HCT116 (cell line): Measurements from ENCODE around the gene GPT2. TPM values are rescaled to one million over a fixed set of nuclear protein-coding genes. Genes with fewer than 3 reads are reported as not detected.

Experiments
- ATAC-seq: fragments of 200-7000 bp; cut with Tn5 transposase; 2 replicates; pipeline ENCODE4 v1.9.1; 2020; ENCODE audit warnings: mild to moderate bottlenecking, moderate library complexity
- BruUV-seq: library from RNA; stranded (reverse); fragments of 400-500 nt; replicated peaks from 2 replicates; lab custom pipeline; 2021; lab: Mats Ljungman, UMichigan
- CTCF ChIA-PET: fragments of 300-600 bp; sonication (Branson Sonifier 250); formaldehyde crosslinking; loops from one replicate; lab custom pipeline; 2021; ENCODE audit warnings: antibody characterized with exemption; lab: Charles Lee
- POLR2A ChIA-PET: fragments of 300-600, 350-600 bp; sonication (Branson Sonifier 250); formaldehyde crosslinking; loops from one replicate; lab custom pipeline; 2021; ENCODE audit warnings: antibody characterized with exemption; lab: Charles Lee
- RAD21 ChIA-PET, 2 experiments: fragments of 300-600 bp; sonication (Branson Sonifier 250); formaldehyde crosslinking; loops; one replicate each; lab custom pipeline; 2023; ENCODE audit warnings: low total read pairs in 2 of 2; ENCODE audit not compliant: uncharacterized antibody in 2 of 2, unreplicated experiment in 2 of 2, low non-redundant PET in 1 of 2; lab: Charles Lee
- DNase-seq: peaks from one replicate; pipeline ENCODE4 v3.0.0-alpha.2; 2010; ENCODE audit warnings: low read depth, low spot score
- H2AFZ ChIP-seq: fragments of 200-600 bp; shearing (Covaris generic), sonication (generic); 2 replicates; pipeline ENCODE4 v1.6.1; 2017; ENCODE audit warnings: low read depth, mixed run types, mixed read lengths, antibody characterized with exemption, low read length; ENCODE audit not compliant: poor library complexity, severe bottlenecking
- H3K27ac ChIP-seq: 2 replicates; pipeline ENCODE4 v1.5.1; 2012; ENCODE audit warnings: low read depth, low read length
- H3K27me3 ChIP-seq: fragments of 200-600 bp; sonication (generic); 2 replicates; pipeline ENCODE4 v1.6.1; 2016; ENCODE audit warnings: mixed run types, low read length, mixed read lengths; ENCODE audit not compliant: insufficient read depth
- H3K36me3 ChIP-seq, 2 experiments: fragments of 200-500 bp in 1 of 2; fragments of 200-600 bp in 1 of 2; sonication (Bioruptor generic) in 1 of 2; sonication (generic) in 1 of 2; 2 replicates each; pipeline versions ENCODE4 v1.5.1 to v1.6.1; 2014 to 2016; ENCODE audit warnings: low read length in 2 of 2, inconsistent platforms in 1 of 2, mixed read lengths in 1 of 2, mixed run types in 1 of 2; ENCODE audit not compliant: insufficient read depth in 2 of 2, control insufficient read depth in 1 of 2
- H3K4me1 ChIP-seq, 2 experiments: fragments of 200-600 bp in 1 of 2; sonication (generic) in 1 of 2; 2 replicates each; pipeline versions ENCODE4 v1.5.1 to v1.6.1; 2012 to 2017; ENCODE audit warnings: low read length in 2 of 2, inconsistent platforms in 1 of 2, mild to moderate bottlenecking in 1 of 2, mixed read lengths in 1 of 2, mixed run types in 1 of 2, moderate library complexity in 1 of 2; ENCODE audit not compliant: insufficient read depth in 2 of 2, control insufficient read depth in 1 of 2
- H3K4me2 ChIP-seq: fragments of 200-600 bp; sonication (generic); 2 replicates; pipeline ENCODE4 v1.6.1; 2017; ENCODE audit warnings: mixed run types, low read length, mixed read lengths
- H3K4me3 ChIP-seq, 2 experiments: fragments of 200-600 bp in 1 of 2; sonication (generic) in 1 of 2; replicated peaks in 1 of 2; 2 replicates each; pipeline ENCODE4 v1.5.1; 2011 to 2016; ENCODE audit warnings: low read length in 2 of 2, control low read depth in 1 of 2, low read depth in 1 of 2, mild to moderate bottlenecking in 1 of 2, mixed read lengths in 1 of 2, mixed run types in 1 of 2
- H3K79me2 ChIP-seq: fragments of 200-600 bp; sonication (generic); 2 replicates; pipeline ENCODE4 v1.6.1; 2017; ENCODE audit warnings: mild to moderate bottlenecking, mixed run types, low read length, moderate library complexity, mixed read lengths; ENCODE audit not compliant: insufficient read depth
- H3K9ac ChIP-seq: fragments of 200-600 bp; sonication (generic); 2 replicates; pipeline ENCODE4 v1.6.1; 2016; ENCODE audit warnings: low read length, mixed read lengths
- H3K9me2 ChIP-seq: fragments of 200-600 bp; sonication (generic), shearing (Covaris generic); 2 replicates; pipeline ENCODE4 v1.6.1; 2017; ENCODE audit warnings: mixed run types, mild to moderate bottlenecking, moderate library complexity; ENCODE audit not compliant: insufficient read depth
- H3K9me3 ChIP-seq, 2 experiments: fragments of 200-500 bp in 1 of 2; fragments of 200-600 bp in 1 of 2; sonication (Bioruptor generic) in 1 of 2; sonication (generic) in 1 of 2; 2 replicates each; pipeline ENCODE4 v1.6.1; 2014 to 2017; ENCODE audit warnings: low read length in 2 of 2, mixed read lengths in 2 of 2, inconsistent platforms in 1 of 2, low read depth in 1 of 2, mild to moderate bottlenecking in 1 of 2, mixed run types in 1 of 2, moderate library complexity in 1 of 2; ENCODE audit not compliant: control insufficient read depth in 1 of 2, insufficient read depth in 1 of 2
- H4K20me1 ChIP-seq: fragments of 200-600 bp; sonication (generic), shearing (Covaris generic); 2 replicates; pipeline ENCODE4 v1.6.1; 2017; ENCODE audit warnings: mixed run types, mild to moderate bottlenecking, moderate library complexity; ENCODE audit not compliant: insufficient read depth
- CBX3 ChIP-seq: IDR thresholded peaks from 2 replicates; pipeline ENCODE4 v1.6.1; 2012; ENCODE audit warnings: low read depth
- EZH2phosphoT487 ChIP-seq: fragments of 200-600 bp; IDR thresholded peaks from 2 replicates; pipeline ENCODE4 v1.6.1; 2018; ENCODE audit warnings: antibody characterized with exemption, borderline replicate concordance
- FOSL1 ChIP-seq: IDR thresholded peaks from 2 replicates; pipeline ENCODE4 v1.6.1; 2012; ENCODE audit warnings: low read depth
- JUND ChIP-seq: IDR thresholded peaks from 2 replicates; pipeline ENCODE4 v1.6.1; 2012
- POLR2A ChIP-seq: IDR thresholded peaks from 2 replicates; pipeline ENCODE4 v1.7.0; 2011; ENCODE audit warnings: borderline replicate concordance; ENCODE audit not compliant: insufficient read depth, insufficient read length; ENCODE audit errors: extremely low read depth
- POLR2AphosphoS5 ChIP-seq: IDR thresholded peaks from 2 replicates; pipeline ENCODE4 v1.6.1; 2011; ENCODE audit warnings: mild to moderate bottlenecking, low read depth, low read length, moderate library complexity
- REST ChIP-seq: IDR thresholded peaks from 2 replicates; pipeline ENCODE4 v1.6.1; 2012; ENCODE audit warnings: low read depth
- TCF7L2 ChIP-seq: IDR thresholded peaks from 2 replicates; pipeline ENCODE4 v1.7.0; 2011; ENCODE audit warnings: borderline replicate concordance, inconsistent platforms; ENCODE audit not compliant: insufficient read depth, insufficient read length; ENCODE audit errors: extremely low read depth
- ZFX ChIP-seq: fragments of 450-650 bp; IDR thresholded peaks from 2 replicates; pipeline ENCODE4 v1.6.1; 2017
- intact Hi-C: fragments of 100-400 bp; cut with micrococcal nuclease; formaldehyde crosslinking; loops from 2 replicates; pipeline ENCODE4 v1.10.0; 2022
- total RNA-seq: library from RNA; stranded (reverse); gene quantifications from one replicate; pipeline ENCODE4 v1.2.1, GENCODE V29; 2021; ENCODE audit not compliant: unreplicated experiment
- TF ChIP-seq, protein P1 (sequence below): IDR thresholded peaks from 2 replicates; pipeline ENCODE4 v1.6.1; 2011; ENCODE audit warnings: mild to moderate bottlenecking, low read length, moderate library complexity; ENCODE audit not compliant: insufficient replicate concordance; ENCODE audit errors: extremely low read depth

Gene GPT2
- total RNA-seq, 1 experiment from 2014 or later: 50.6 TPM

DNA sequence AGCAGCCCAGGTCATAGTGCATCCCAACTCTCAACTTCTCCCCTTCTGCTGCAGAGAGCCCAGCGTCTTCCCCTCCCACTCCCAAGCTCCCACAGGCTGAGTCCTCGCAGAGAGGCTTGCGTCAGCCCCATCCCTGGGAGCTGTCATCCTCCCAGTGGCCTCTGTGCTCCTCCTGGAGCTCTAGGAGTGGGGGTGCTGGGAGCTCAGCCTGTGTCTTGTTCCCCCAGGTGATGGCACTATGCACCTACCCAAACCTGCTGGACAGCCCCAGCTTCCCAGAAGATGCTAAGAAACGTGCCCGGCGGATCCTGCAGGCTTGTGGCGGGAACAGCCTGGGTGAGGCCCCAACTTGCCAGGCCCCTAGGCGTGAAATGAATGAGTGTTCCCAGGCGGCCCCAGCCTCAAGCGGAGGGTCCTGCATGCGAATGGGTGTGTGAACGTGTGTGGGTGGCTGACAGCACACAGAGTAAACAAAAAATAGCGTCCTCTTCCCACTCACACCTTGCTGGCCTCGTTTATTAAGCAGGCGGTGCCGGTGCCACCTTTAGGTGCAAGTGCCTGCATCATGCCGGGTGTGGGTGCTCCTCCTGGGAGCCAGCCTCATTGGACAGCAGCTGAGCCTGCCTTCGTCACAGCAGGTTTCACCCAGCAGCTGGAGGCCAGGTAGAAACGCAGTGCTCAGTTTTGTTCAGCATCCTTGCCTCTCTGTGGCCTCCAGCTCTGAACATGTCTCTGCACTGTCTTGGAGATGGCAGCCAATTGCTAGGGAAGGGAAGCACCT lies 16.5 kb downstream of the GPT2 start:
- TF ChIP-seq EZH2phosphoT487 (no peak), REST (no peak), ZFX (no peak), POLR2AphosphoS5 (no peak), FOSL1 (no peak), JUND (no peak), CBX3 (no peak), POLR2A (no peak), TCF7L2 (no peak)
- TF ChIP-seq, protein P1, sequence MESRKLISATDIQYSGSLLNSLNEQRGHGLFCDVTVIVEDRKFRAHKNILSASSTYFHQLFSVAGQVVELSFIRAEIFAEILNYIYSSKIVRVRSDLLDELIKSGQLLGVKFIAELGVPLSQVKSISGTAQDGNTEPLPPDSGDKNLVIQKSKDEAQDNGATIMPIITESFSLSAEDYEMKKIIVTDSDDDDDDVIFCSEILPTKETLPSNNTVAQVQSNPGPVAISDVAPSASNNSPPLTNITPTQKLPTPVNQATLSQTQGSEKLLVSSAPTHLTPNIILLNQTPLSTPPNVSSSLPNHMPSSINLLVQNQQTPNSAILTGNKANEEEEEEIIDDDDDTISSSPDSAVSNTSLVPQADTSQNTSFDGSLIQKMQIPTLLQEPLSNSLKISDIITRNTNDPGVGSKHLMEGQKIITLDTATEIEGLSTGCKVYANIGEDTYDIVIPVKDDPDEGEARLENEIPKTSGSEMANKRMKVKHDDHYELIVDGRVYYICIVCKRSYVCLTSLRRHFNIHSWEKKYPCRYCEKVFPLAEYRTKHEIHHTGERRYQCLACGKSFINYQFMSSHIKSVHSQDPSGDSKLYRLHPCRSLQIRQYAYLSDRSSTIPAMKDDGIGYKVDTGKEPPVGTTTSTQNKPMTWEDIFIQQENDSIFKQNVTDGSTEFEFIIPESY: no peak
- Histone ChIP-seq H3K27ac (no peak overlapping the region), H3K4me1 (peaks cover 6 to 7% of the 10 kb centered on the region in 2 experiments; a peak in 3 of 4 replicates), H3K9me3 (no peaks in the 10 kb centered on the region), H3K36me3 (peaks cover 0 to 3% of the 10 kb centered on the region in 2 experiments; a peak in 1 of 4 replicates), H3K79me2 (no peaks in the 10 kb centered on the region), H3K4me3 (no peak overlapping the region), H3K27me3 (no peaks in the 10 kb centered on the region), H4K20me1 (no peaks in the 10 kb centered on the region), H3K9ac (no peak overlapping the region), H3K9me2 (no peaks in the 10 kb centered on the region), H3K4me2 (no peak overlapping the region), H2AFZ (no peak overlapping the region)
- ChIA-PET CTCF (interaction anchor here (0.7 kb wide), 1 partner anchor 8 kb away, joined by 3 read pairs; no protein-coding TSS in a partner anchor), POLR2A (no interaction called here), RAD21 (no interaction called here)
- no TSS peak for BruUV-seq
- intact Hi-C loops: no loop called here
- DNase-seq (no peak), ATAC-seq (peak; percentile 50)
